SK-N-MC (cell line): Measurements from ENCODE around the gene ASPG.

Source experiments
- DNase-seq: peaks from one replicate; pipeline ENCODE4 v3.0.0-alpha.2; 2011; ENCODE audit warnings: low read depth, low spot score
- H3K27ac ChIP-seq: fragments of 200-600 bp; sonication (generic); 2 replicates; pipeline ENCODE4 v1.5.1; 2016; ENCODE audit warnings: mixed run types
- H3K36me3 ChIP-seq: fragments of 200-600 bp; sonication (generic); 2 replicates; pipeline ENCODE4 v1.6.1; 2017; ENCODE audit warnings: antibody characterized with exemption, low read length, mixed read lengths; ENCODE audit not compliant: insufficient read depth
- H3K4me3 ChIP-seq: fragments of 200-600 bp; sonication (generic); 2 replicates; pipeline ENCODE4 v1.5.1; 2016
- H3K9ac ChIP-seq: fragments of 200-600 bp; sonication (generic); 2 replicates; pipeline ENCODE4 v1.8.0; 2017; ENCODE audit warnings: mixed run types, mixed read lengths; ENCODE audit not compliant: insufficient read length
- H3K9me3 ChIP-seq: fragments of 200-600 bp; sonication (generic); 2 replicates; pipeline ENCODE4 v1.6.1; 2017; ENCODE audit warnings: low read depth, mild to moderate bottlenecking, antibody characterized with exemption, low read length, moderate library complexity, mixed read lengths
- EZH2 ChIP-seq: fragments of 200-600 bp; sonication (generic); IDR thresholded peaks from one replicate; pipeline ENCODE4 v1.6.1; 2017; ENCODE audit warnings: antibody characterized with exemption
- FOXP2 ChIP-seq: optimal IDR thresholded peaks from 2 replicates; pipeline ENCODE3; 2011; ENCODE audit warnings: mild to moderate bottlenecking, moderate library complexity; ENCODE audit not compliant: insufficient read depth; ENCODE audit errors: extremely low read length, control extremely low read depth
- POLR2AphosphoS5 ChIP-seq: IDR thresholded peaks from 2 replicates; pipeline ENCODE4 v1.6.1; 2012; ENCODE audit warnings: mild to moderate bottlenecking, low read depth, low read length, borderline replicate concordance

The ASPG gene

GRCh38 chr14:104131968-104132732, 46.6 kb downstream of the ASPG start:
- peaks cover 6% of the 10 kb centered on the region; the same call in 1 of the 2 replicates for H3K9me3 ChIP-seq
- no peak overlapping the region for H3K4me3 ChIP-seq
- no peak overlapping the region for H3K27ac ChIP-seq
- DNase-seq, result no peak
- H3K36me3 ChIP-seq, result no peaks in the 10 kb centered on the region
- no peak overlapping the region for H3K9ac ChIP-seq
- TF ChIP-seq POLR2AphosphoS5 (no peak), EZH2 (no peak), FOXP2 (no peak)

- H3K27ac ChIP-seq, result no peak overlapping the region
- H3K9me3 ChIP-seq, result peaks cover 6% of the 10 kb centered on the region; the same call in 1 of the 2 replicates
- H3K4me3 ChIP-seq, result no peak overlapping the region
- no peak for DNase-seq
- no peak for TF ChIP-seq POLR2AphosphoS5
- TF ChIP-seq FOXP2, result no peak
- TF ChIP-seq EZH2, result no peak
- H3K36me3 ChIP-seq, result no peaks in the 10 kb centered on the region
- no peak overlapping the region for H3K9ac ChIP-seq
Observed at GRCh38 chr14:104132981-104133380, 47.5 kb downstream of the ASPG start.

- Histone ChIP-seq H3K36me3 (no peaks in the 10 kb centered on the region), H3K9me3 (peaks cover 6% of the 10 kb centered on the region; the same call in 1 of the 2 replicates), H3K27ac (no peak overlapping the region), H3K9ac (no peak overlapping the region), H3K4me3 (no peak overlapping the region)
- TF ChIP-seq EZH2 (no peak), FOXP2 (no peak), POLR2AphosphoS5 (no peak)
- no peak for DNase-seq
Observed at GRCh38 chr14:104133496-104133895, 48.0 kb downstream of the ASPG start.

- Histone ChIP-seq H3K27ac (no peak overlapping the region), H3K4me3 (no peak overlapping the region), H3K36me3 (no peaks in the 10 kb centered on the region), H3K9ac (no peak overlapping the region), H3K9me3 (peaks cover 6% of the 10 kb centered on the region; the same call in 1 of the 2 replicates)
- DNase-seq, result no peak
- TF ChIP-seq EZH2 (no peak), FOXP2 (no peak), POLR2AphosphoS5 (no peak)
Observed at GRCh38 chr14:104134061-104134965, 48.8 kb downstream of the ASPG start.

- Histone ChIP-seq H3K27ac (no peak overlapping the region), H3K4me3 (peak overlapping the region; percentile 28; the same call in 1 of the 2 replicates), H3K9me3 (no peaks in the 10 kb centered on the region), H3K36me3 (no peaks in the 10 kb centered on the region), H3K9ac (no peak overlapping the region)
- DNase-seq, result no peak
- TF ChIP-seq POLR2AphosphoS5 (no peak), EZH2 (no peak), FOXP2 (no peak)
Observed at GRCh38 chr14:104135121-104135903, 49.8 kb downstream of the ASPG start.

- TF ChIP-seq FOXP2, result no peak
- TF ChIP-seq EZH2, result no peak
- no peak for TF ChIP-seq POLR2AphosphoS5
- H3K4me3 ChIP-seq, result peak overlapping the region; percentile 82
- no peak for DNase-seq
- no peak overlapping the region for H3K27ac ChIP-seq
- H3K9ac ChIP-seq, result no peak overlapping the region
- H3K9me3 ChIP-seq, result no peaks in the 10 kb centered on the region
- H3K36me3 ChIP-seq, result no peaks in the 10 kb centered on the region
Observed at GRCh38 chr14:104135904-104136471, 50.5 kb downstream of the ASPG start.

GRCh38 chr14:104136472-104137296, 51.2 kb downstream of the ASPG start:
- TF ChIP-seq FOXP2, result no peak
- TF ChIP-seq POLR2AphosphoS5, result no peak
- peak; percentile 59 for TF ChIP-seq EZH2
- H3K4me3 ChIP-seq, result peak overlapping the region; percentile 82
- DNase-seq, result no peak

More at GRCh38 chr14:104136472-104137296, 51.2 kb downstream of the ASPG start:
- no peak overlapping the region for H3K9ac ChIP-seq
- no peaks in the 10 kb centered on the region for H3K9me3 ChIP-seq
- no peak overlapping the region for H3K27ac ChIP-seq
- H3K36me3 ChIP-seq, result no peaks in the 10 kb centered on the region
